ENCODE data around the gene ASIP.

DNA sequence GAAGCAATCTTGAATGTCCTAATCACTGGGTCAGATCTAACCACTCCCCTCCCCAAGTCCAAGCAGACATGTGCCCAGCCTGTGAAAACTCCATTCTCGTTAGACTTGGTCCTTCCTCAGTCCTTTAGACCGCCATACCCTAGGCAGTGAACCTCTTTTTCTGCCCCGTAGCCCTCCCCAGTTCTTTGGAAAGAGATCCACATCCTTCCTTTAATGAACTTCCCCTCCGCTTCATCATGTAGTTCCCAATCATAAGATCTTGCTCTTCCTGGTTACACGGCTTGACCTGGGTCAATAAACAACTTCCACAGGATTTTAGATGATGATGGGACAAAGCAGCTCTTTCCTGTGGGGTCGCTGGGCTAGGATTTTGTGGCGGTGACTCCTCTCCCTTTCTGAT is 52.4 kb downstream of the ASIP start:
- no peak for TF ChIP-seq TCF4 (CRISPR knock-in tag; IDR thresholded peaks at IDR 0.05; ENCODE audit: borderline replicate concordance)
- TF ChIP-seq SNAI2 (CRISPR knock-in tag; IDR thresholded peaks at IDR 0.05), result no peak
- TF ChIP-seq ZNF70 (CRISPR knock-in tag; IDR thresholded peaks at IDR 0.05), result no peak
- TF ChIP-seq, protein P1, sequence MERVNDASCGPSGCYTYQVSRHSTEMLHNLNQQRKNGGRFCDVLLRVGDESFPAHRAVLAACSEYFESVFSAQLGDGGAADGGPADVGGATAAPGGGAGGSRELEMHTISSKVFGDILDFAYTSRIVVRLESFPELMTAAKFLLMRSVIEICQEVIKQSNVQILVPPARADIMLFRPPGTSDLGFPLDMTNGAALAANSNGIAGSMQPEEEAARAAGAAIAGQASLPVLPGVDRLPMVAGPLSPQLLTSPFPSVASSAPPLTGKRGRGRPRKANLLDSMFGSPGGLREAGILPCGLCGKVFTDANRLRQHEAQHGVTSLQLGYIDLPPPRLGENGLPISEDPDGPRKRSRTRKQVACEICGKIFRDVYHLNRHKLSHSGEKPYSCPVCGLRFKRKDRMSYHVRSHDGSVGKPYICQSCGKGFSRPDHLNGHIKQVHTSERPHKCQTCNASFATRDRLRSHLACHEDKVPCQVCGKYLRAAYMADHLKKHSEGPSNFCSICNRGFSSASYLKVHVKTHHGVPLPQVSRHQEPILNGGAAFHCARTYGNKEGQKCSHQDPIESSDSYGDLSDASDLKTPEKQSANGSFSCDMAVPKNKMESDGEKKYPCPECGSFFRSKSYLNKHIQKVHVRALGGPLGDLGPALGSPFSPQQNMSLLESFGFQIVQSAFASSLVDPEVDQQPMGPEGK (CRISPR knock-in tag; IDR thresholded peaks at IDR 0.05; ENCODE audit: borderline replicate concordance), result no peak
- no peak for TF ChIP-seq ZFP30 (CRISPR knock-in tag; IDR thresholded peaks at IDR 0.05)
- TF ChIP-seq ZC3H10 (CRISPR knock-in tag; IDR thresholded peaks at IDR 0.05), result no peak
- TF ChIP-seq, protein P2, sequence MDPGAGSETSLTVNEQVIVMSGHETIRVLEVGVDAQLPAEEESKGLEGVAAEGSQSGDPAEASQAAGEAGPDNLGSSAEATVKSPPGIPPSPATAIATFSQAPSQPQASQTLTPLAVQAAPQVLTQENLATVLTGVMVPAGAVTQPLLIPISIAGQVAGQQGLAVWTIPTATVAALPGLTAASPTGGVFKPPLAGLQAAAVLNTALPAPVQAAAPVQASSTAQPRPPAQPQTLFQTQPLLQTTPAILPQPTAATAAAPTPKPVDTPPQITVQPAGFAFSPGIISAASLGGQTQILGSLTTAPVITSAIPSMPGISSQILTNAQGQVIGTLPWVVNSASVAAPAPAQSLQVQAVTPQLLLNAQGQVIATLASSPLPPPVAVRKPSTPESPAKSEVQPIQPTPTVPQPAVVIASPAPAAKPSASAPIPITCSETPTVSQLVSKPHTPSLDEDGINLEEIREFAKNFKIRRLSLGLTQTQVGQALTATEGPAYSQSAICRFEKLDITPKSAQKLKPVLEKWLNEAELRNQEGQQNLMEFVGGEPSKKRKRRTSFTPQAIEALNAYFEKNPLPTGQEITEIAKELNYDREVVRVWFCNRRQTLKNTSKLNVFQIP (CRISPR knock-in tag; IDR thresholded peaks at IDR 0.05; ENCODE audit: borderline replicate concordance, low read depth), result no peak

All from SK-N-SH treated with all-trans-retinoic acid at 6 μM for 48 hours (cell line).